T47D (cell line): ENCODE results near the gene RBMS1.

Source experiments
- DNase-seq, 2 experiments: peaks; one replicate each; pipeline versions ENCODE4 v3.0.0 to v3.0.0-alpha.2; 2011 to 2012; ENCODE audit warnings: low read depth in 1 of 2, low spot score in 1 of 2
- JUND ChIP-seq: IDR thresholded peaks from 2 replicates; pipeline ENCODE4 v1.6.1; 2012; ENCODE audit warnings: low read depth
- in situ Hi-C: cut with HindIII; loops from 2 replicates; pipeline ENCODE4 v1.10.0; 2016; ENCODE audit warnings: low sequenced_read_pairs, low pct_unique_long_range_greater_than_20kb

Gene RBMS1

GRCh38 chr2:160388464-160389263, 104.9 kb downstream of the RBMS1 start:
- DNase-seq = no peak
- TF ChIP-seq JUND = no peak
- in situ Hi-C loops = no loop called here

GRCh38 chr2:160387558-160388262, 105.9 kb downstream of the RBMS1 start:
- in situ Hi-C loops = no loop called here
- no peak for DNase-seq
- no peak for TF ChIP-seq JUND

GRCh38 chr2:160384791-160385190, 108.8 kb downstream of the RBMS1 start:
- TF ChIP-seq JUND = no peak
- DNase-seq = no peak
- in situ Hi-C loops = no loop called here

- TF ChIP-seq JUND = no peak
- no peak for DNase-seq
- in situ Hi-C loops = no loop called here
These were observed 112.1 kb downstream of the RBMS1 start for GRCh38 chr2:160381425-160381951.

GRCh38 chr2:160380611-160381010, 113.0 kb downstream of the RBMS1 start:
- no peak for TF ChIP-seq JUND
- in situ Hi-C loops = no loop called here
- no peak for DNase-seq

GRCh38 chr2:160380000-160380570, 113.5 kb downstream of the RBMS1 start:
- no peak for TF ChIP-seq JUND
- in situ Hi-C loops = no loop called here
- no peak for DNase-seq

GRCh38 chr2:160379399-160379798, 114.2 kb downstream of the RBMS1 start:
- no peak for TF ChIP-seq JUND
- DNase-seq = no peak
- in situ Hi-C loops = no loop called here

GRCh38 chr2:160377204-160377995, 116.2 kb downstream of the RBMS1 start:
- no peak for TF ChIP-seq JUND
- no peak for DNase-seq
- in situ Hi-C loops = no loop called here

- TF ChIP-seq JUND = no peak
- no peak for DNase-seq
- in situ Hi-C loops = no loop called here
These were observed 117.0 kb downstream of the RBMS1 start for GRCh38 chr2:160376576-160376975.

- no peak for DNase-seq
- in situ Hi-C loops = no loop called here
- TF ChIP-seq JUND = no peak
These were observed 117.7 kb downstream of the RBMS1 start for GRCh38 chr2:160375802-160376469.

- no peak for TF ChIP-seq JUND
- in situ Hi-C loops = no loop called here
- DNase-seq = no peak
These were observed 118.6 kb downstream of the RBMS1 start for GRCh38 chr2:160375037-160375436.

GRCh38 chr2:160373666-160374065, 119.9 kb downstream of the RBMS1 start:
- TF ChIP-seq JUND = no peak
- in situ Hi-C loops = no loop called here
- no peak for DNase-seq
